Left cardiac atrium (tissue), 4 donors: ENCODE measurements around the gene TMPRSS9. TPM values are rescaled to one million over a fixed set of nuclear protein-coding genes. Genes with fewer than 3 reads are reported as not detected.

ENCODE experiments used
- ATAC-seq, 2 donors: fragments of 200-7000 bp; cut with Tn5 transposase; one replicate each; pipeline ENCODE4 v1.9.1; 2020; ENCODE audit warnings: mild to moderate bottlenecking in 2 of 2, moderate library complexity in 2 of 2
- DNase-seq: peaks from one replicate; pipeline ENCODE4 v3.0.0-alpha.2; 2020
- intact Hi-C, 2 donors: fragments of 100-400 bp; cut with DNase I; formaldehyde crosslinking; loops; one replicate each; pipeline versions ENCODE4 v1.14.1 to v1.15.1; 2022 to 2023
- long read RNA-seq: library from polyadenylated mRNA; unstranded; transcript quantifications from one replicate; pipeline ENCODE4 v2.0.0, GENCODE V29; 2021
- total RNA-seq, 2 donors: library from RNA; stranded (reverse); fragmentation: NEBNext Ultra II Directional; extraction: Animal tissue kit (Norgen Biotek cat#: 25700); gene quantifications; one replicate each; pipeline ENCODE4 v1.2.1, GENCODE V29; 2021
- donor health status: DM: no; HTN: yes; CAD: no.
- donor health status: DM: no; HTN: yes; CAD: no; lungs with severe emphysema.
- donor health status: DM: yes; HTN: yes; CAD: no.
- donor health status: Dilated cardiomyopathy.

The TMPRSS9 gene
- total RNA-seq: not detected
- long read RNA-seq: 0 reads

DNA sequence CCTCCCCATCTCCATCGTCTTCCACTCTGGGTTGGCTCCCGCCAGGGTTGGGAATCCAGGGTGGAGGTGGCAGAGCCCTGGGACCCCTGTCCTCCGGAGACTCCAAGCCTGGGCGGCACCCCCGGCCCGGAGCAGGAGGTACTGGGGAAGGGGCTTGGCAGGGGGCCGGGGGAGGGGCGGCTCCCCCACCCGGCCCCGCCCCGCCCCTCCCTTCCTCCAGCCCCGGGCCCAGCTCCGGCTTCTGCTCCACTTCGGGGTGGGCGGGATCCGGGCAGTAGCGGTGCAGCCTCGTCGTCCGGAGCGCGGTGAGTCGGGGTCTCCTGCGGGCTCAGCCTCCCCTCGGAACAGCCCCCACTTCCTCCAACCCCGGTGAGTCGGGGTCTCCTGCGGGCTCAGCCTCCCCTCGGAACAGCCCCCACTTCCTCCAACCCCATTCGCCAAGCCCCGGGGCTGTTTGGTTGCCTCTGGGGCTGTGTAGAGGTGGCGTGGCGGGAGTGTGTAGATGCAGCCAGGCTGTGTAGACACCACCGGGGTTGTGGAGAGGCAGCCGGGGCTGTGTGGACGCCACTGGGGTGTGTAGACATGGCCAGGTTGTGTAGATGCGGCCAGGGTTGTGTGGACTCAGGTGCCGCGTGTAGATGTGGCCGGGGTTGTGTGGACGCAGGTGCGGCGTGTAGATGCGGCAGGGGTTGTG lies at the start of gene TMPRSS9:
TMPRSS9 (plus strand) TSS at position 274 of the 694 bp plus-strand sequence. CDS start 29,521 bp downstream, outside the sequence.
- intact Hi-C loops: no loop called here

DNA sequence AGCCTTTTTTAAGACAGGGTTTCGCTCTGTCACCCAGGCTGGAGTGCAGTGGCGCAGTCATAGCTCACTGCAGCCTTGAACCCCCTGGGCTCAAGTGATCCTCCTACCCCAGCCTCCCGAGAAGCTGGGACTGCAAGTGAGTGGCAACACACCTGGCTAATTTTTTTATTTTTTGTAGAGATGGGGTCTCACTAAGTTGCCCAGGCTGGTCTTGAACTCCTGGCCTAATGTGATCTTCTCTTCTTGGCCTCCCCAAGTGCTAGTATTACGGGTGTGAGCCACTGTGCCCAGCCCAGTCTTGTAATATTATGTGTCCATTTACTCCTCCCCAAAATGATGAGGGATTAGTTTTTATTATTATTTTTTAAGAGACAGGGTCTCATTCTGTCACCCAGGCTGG lies 49.0 kb upstream of the TMPRSS9 start:
- ATAC-seq (no peak), DNase-seq (no peak)
- intact Hi-C loops: loop anchor here in 1 of 2 donors (10.0 kb wide), 1 partner anchor 156 kb away; the partner anchor contains the start of gene AP3D1

More for the DNA sequence above, at the start of gene TMPRSS9:
- no peak for ATAC-seq
- no peak for DNase-seq

DNA sequence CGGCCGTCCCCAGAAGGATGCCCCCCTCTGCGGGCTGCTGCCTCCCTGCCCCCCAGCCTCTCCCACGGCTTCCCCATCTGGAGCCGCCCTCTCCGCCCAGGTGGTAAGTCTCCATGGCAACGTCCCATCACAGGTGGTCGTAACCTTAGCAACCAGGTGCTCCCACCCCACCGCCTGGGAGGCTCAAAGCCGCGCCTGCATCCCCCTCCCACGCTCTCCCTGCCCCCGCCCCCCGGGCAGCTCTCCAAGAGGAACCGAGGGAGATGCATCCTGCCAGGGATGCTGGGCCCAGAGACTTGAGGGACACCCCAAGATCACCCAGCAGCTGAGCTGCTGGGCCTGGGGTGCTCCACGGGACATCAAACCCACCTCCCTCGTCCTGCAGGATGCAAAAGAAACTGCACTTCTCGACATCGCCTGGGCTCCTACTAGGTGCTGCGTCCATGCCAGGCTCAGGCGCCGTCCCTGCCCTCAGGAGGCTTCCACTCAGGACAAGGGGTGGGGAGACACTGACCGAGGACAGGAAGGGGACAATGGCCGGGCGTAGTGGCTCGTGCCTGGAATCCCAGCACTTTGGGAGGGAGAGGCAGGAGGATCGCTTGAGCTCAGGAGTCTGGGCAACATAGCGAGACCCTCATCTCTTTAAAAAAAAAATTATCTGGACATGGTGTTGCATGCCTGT lies 47.1 kb upstream of the TMPRSS9 start:
- ATAC-seq (no peak), DNase-seq (no peak)
- intact Hi-C loops: loop anchor here in 1 of 2 donors (10.0 kb wide), 1 partner anchor 158 kb away; the partner anchor contains the start of gene AP3D1

GRCh38 chr19:2315121-2315817 lies 44.8 kb upstream of the TMPRSS9 start:
- intact Hi-C loops: loop anchor here (5.0 to 10.0 kb wide), 3 partner anchors 43 to 160 kb away; partner anchors contain the start of gene AP3D1 (in 1 of the 2)
- no peak for ATAC-seq
- no peak for DNase-seq

GRCh38 chr19:2315818-2316353 lies 44.2 kb upstream of the TMPRSS9 start:
- DNase-seq (peak; percentile 75), ATAC-seq (peak; percentile 91 to 93)
- intact Hi-C loops: loop anchor here (5.0 to 10.0 kb wide), 3 partner anchors 44 to 161 kb away; partner anchors contain the start of gene AP3D1 (in 1 of the 2)

DNA sequence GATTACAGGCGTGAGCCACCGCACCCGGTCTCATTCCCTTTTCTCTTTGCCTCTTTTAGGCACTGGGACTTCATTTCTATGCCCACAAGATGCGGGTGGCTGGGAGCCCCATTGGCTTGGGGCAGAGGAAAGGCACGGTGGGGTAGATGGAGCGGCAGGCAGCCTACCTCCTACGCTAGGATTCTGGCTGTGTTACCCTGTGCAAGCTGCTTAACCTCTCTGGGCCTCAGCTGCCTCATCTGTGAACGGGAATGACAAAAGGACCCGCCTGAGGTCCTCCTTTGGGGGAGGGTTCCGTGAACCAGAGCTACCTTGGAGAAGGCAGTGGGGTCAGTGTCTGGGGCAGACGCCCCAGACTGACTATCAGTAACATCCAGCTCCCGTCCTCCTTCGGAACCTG lies 42.8 kb upstream of the TMPRSS9 start:
- intact Hi-C loops: loop anchor here (5.0 to 10.0 kb wide), 3 partner anchors 45 to 162 kb away; partner anchors contain the start of gene AP3D1 (in 1 of the 2)
- ATAC-seq (no peak), DNase-seq (no peak)

GRCh38 chr19:2317756-2318155 lies 42.3 kb upstream of the TMPRSS9 start:
- intact Hi-C loops: loop anchor here (5.0 to 10.0 kb wide), 3 partner anchors 45 to 163 kb away; partner anchors contain the start of gene AP3D1 (in 1 of the 2)
- ATAC-seq: no peak
- DNase-seq: no peak

DNA sequence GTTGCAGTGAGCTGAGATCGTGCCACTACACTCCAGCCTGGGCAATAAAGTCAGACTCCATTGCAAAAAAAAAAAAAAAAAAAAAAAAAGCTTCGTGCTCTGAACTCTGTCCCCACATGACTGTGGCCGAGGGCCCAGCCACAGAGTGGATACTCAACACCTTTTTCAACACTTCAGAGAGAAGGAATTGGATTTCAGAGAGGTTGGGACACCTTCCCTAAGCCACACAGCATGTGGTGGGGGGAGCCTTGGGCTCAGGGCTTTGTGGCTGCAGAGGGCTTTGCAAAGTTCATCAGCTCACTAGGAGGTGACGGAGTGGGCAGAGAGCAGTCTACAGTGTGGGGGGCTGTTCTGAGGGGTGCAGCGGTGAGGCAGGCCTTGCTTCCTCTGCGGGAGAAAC lies 41.1 kb upstream of the TMPRSS9 start:
- DNase-seq: no peak
- intact Hi-C loops: loop anchor here (5.0 to 10.0 kb wide), 3 partner anchors 47 to 164 kb away; partner anchors contain the start of gene AP3D1 (in 1 of the 2)
- no peak for ATAC-seq

GRCh38 chr19:2319551-2319950 lies 40.5 kb upstream of the TMPRSS9 start:
- ATAC-seq: no peak
- intact Hi-C loops: loop anchor here (5.0 to 10.0 kb wide), 3 partner anchors 47 to 165 kb away; partner anchors contain the start of gene AP3D1 (in 1 of the 2)
- no peak for DNase-seq

- intact Hi-C loops: no loop called here
- ATAC-seq (no peak), DNase-seq (no peak)
These were observed 40.0 kb upstream of the TMPRSS9 start for GRCh38 chr19:2320049-2320448.

DNA sequence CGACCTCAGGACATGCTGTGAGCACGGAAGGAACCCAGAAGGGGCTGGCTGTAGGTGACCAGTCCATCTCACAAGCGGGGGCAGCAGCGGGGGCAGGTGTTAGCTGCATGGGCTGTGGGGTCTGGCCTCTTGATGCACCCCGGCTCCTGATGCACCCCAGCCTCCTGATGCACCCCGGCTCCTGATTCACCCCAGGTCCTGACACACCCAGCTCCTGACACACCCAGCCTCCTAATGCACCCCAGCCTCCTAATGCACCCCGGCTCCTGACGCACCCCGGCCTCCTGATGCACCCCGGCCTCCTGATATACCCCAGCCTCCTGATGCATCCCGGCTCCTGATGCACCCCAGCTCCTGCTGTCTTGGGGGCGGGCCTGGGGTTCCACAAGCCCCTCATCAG lies 39.1 kb upstream of the TMPRSS9 start:
- intact Hi-C loops: no loop called here
- ATAC-seq (no peak), DNase-seq (no peak)

DNA sequence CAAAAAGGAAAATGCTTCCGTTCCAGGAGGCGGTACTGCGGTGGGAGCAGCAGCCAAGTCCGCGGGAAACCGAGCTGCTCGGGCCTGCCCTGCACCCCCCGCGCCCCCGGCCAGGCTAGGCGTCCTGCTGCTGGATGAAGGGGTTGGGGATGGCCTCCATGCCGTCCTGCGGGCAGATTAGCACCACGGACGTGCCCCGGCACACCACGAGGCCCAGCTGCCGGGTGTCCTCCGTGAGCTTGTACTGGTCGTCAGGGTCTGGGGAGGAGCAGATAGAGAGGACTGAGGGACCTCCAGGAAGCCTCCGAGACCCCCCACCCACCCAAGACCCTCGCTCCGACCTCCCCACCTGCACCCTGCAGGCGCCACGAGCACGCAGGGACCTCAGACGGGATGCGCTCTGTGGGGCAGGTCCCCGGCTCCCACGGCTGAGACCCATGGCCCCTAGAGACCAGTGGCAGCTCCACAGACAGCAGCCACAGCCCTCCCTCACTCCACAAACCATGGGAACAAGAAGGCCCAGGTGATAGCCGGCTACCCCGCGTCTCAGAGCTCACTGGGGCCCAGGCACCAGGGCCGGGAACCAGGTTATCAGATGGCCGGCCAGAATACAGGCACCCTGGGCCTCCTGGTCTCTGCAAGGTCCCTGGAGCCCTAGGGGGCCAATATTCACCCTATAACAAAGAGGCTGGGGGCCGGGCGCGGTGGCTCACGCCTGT lies 38.3 kb upstream of the TMPRSS9 start:
- ATAC-seq: no peak
- intact Hi-C loops: no loop called here
- no peak for DNase-seq

DNA sequence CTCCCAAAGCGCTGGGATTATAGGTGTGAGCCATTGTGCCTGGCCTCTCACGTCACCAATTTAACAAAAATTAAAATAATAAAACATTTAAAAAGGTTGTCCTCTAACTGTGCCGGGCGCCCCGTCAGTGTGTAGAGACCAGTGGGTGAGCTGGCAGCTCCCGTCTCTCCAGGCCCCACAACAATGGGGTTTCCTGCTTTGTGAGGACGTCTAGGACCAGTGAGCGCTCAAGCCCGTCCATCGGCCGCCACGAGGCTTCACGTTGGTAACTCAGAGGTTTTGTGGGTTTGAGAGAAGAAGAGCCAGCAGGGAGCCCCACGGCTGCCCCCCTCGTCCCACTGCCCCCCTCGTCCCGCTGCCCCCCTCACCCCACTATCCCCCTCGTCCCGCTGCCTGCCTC lies 36.4 kb upstream of the TMPRSS9 start:
- ATAC-seq: no peak
- no peak for DNase-seq
- intact Hi-C loops: no loop called here

DNA sequence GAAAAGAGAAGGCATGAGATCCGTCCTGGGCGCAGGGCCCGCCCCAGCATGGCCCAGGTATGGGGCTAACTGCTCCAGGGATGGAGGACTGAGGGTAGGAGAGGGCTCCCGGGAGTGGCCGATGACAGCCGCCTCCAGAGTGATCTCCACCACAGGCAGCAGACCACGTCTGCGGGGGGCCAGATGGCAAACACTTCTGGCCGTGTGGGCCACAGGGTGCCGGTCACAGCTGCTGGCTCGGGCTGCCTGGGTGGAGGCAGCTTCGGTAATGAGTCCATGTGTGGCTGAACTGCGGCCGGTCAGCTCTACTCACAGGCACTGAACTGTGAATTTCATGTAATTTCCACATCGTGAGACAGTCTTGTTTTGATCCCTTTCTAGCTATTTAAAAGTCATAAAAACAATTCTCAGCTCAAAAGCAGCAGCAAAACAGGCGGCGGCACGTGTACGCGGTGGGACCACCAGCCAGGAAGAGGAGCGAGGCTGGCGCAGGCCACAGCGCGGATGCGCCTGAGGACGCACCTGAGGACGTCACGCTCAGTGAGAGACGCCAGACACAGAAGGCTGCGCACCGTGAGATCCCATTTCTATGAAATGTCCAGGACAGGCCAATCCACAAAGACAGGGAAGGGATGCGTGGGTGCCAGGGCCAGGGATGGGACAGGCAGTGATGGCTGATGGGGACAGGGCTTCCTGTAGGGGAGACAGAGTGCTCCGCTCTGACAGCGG lies 35.7 kb upstream of the TMPRSS9 start:
- intact Hi-C loops: no loop called here
- ATAC-seq (no peak), DNase-seq (no peak)

GRCh38 chr19:2325281-2326046 lies 34.6 kb upstream of the TMPRSS9 start:
- DNase-seq: no peak
- no peak for ATAC-seq
- intact Hi-C loops: no loop called here

GRCh38 chr19:2326699-2327360 lies 33.2 kb upstream of the TMPRSS9 start:
- DNase-seq: no peak
- intact Hi-C loops: no loop called here
- no peak for ATAC-seq
